Caco-2 (cell line): ENCODE results near the gene DOK1. TPM values are rescaled to one million over a fixed set of nuclear protein-coding genes. Genes with fewer than 3 reads are reported as not detected.

Experiments
- BruUV-seq: library from RNA; stranded (reverse); fragments of 400-500 nt; replicated peaks from 2 replicates; lab custom pipeline; 2021; lab: Mats Ljungman, UMichigan
- CTCF ChIA-PET: fragments of 300-600 bp; sonication (Branson Sonifier 250); formaldehyde crosslinking; loops from one replicate; lab custom pipeline; 2022; ENCODE audit warnings: antibody characterized with exemption; lab: Charles Lee
- POLR2A ChIA-PET: fragments of 300-600 bp; sonication (Branson Sonifier 250); formaldehyde crosslinking; loops from one replicate; lab custom pipeline; 2022; ENCODE audit warnings: antibody characterized with exemption; lab: Charles Lee
- DNase-seq, 2 experiments: peaks; one replicate each; pipeline versions ENCODE4 v3.0.0 to v3.0.0-alpha.2; 2020 to 2022
- H3K27me3 ChIP-seq: replicated peaks from 2 replicates; pipeline ENCODE4 v1.6.0; 2011; ENCODE audit warnings: low read length; ENCODE audit not compliant: control insufficient read depth, insufficient read depth
- H3K36me3 ChIP-seq: 2 replicates; pipeline ENCODE4 v1.5.1; 2011; ENCODE audit warnings: low read length; ENCODE audit not compliant: control insufficient read depth, insufficient read depth
- H3K4me1 ChIP-seq: fragments of 250-450 bp; sonication (Bioruptor Pico); 2 replicates; pipeline ENCODE4 v1.5.1; 2020; ENCODE audit warnings: mild to moderate bottlenecking
- H3K4me3 ChIP-seq: 2 replicates; pipeline ENCODE4 v1.5.1; 2011; ENCODE audit warnings: low read depth, mild to moderate bottlenecking, control low read depth, low read length
- H3K9me3 ChIP-seq: fragments of 250-450 bp; sonication (Bioruptor Pico); 2 replicates; pipeline ENCODE4 v1.5.1; 2020; ENCODE audit warnings: mild to moderate bottlenecking, moderate library complexity
- H3K27ac Mint-ChIP-seq: one replicate; pipeline ENCODE4 v1.8.0; 2022; ENCODE audit warnings: mixed read lengths; ENCODE audit not compliant: unreplicated experiment
- H3K27me3 Mint-ChIP-seq: one replicate; pipeline ENCODE4 v1.8.0; 2022; ENCODE audit warnings: mixed read lengths; ENCODE audit not compliant: insufficient read depth, unreplicated experiment
- H3K36me3 Mint-ChIP-seq: one replicate; pipeline ENCODE4 v1.8.0; 2022; ENCODE audit warnings: mild to moderate bottlenecking, mixed read lengths; ENCODE audit not compliant: insufficient read depth, unreplicated experiment
- H3K4me1 Mint-ChIP-seq: one replicate; pipeline ENCODE4 v1.8.0; 2022; ENCODE audit warnings: low read depth, mixed read lengths; ENCODE audit not compliant: unreplicated experiment
- H3K4me3 Mint-ChIP-seq: one replicate; pipeline ENCODE4 v1.8.0; 2022; ENCODE audit warnings: mild to moderate bottlenecking, moderate library complexity, mixed read lengths; ENCODE audit not compliant: unreplicated experiment
- H3K9me3 Mint-ChIP-seq: one replicate; pipeline ENCODE4 v1.8.0; 2022; ENCODE audit warnings: mixed read lengths; ENCODE audit not compliant: unreplicated experiment
- CTCF ChIP-seq, 2 experiments: fragments of 200-600 bp in 1 of 2; IDR thresholded peaks; 1 replicate in 1 of 2; 2 replicates in 1 of 2; pipeline versions ENCODE4 v1.5.1 to v1.8.0; 2011 to 2022; ENCODE audit warnings: antibody characterized with exemption in 1 of 2, control low read depth in 1 of 2, inconsistent platforms in 1 of 2, low read depth in 1 of 2, low read length in 1 of 2, mild to moderate bottlenecking in 1 of 2, moderate library complexity in 1 of 2; ENCODE audit not compliant: insufficient read depth in 1 of 2, severe bottlenecking in 1 of 2, unreplicated experiment in 1 of 2
- intact Hi-C: fragments of 100-400 bp; cut with micrococcal nuclease; formaldehyde crosslinking; loops from one replicate; pipeline ENCODE4 v1.10.0; 2022; ENCODE audit not compliant: unreplicated experiment
- total RNA-seq: library from RNA; stranded (reverse); gene quantifications from 2 replicates; pipeline ENCODE4 v1.2.3, GENCODE V29; 2022

Gene DOK1
- total RNA-seq, 1 experiment from 2014 or later, result 5.1 TPM

DNA sequence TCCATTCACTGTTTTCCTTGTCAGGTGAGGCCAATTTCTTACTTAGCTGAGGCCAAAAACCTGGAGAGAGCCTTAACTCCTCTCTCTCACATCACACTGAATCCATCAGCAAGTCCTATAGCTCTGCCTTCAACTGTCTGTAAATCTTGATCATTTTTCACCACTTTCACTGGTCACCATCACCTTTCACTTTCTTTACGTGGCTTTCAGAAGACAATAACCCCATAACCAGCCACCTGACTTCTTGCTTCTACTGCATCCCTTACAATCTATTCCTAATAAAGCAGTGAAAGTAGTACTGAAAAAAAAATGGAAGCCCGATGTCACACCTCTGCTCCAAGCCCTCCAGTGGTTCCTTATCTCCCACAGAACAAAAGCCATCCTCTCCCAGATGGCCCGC is 8.5 kb upstream of the DOK1 start:
- Mint-ChIP-seq H3K27ac (no peak overlapping the region), H3K27me3 (no peaks in the 10 kb centered on the region), H3K36me3 (peaks cover 8% of the 10 kb centered on the region), H3K4me1 (peaks cover 6% of the 10 kb centered on the region), H3K9me3 (no peaks in the 10 kb centered on the region), H3K4me3 (no peak overlapping the region)
- intact Hi-C loops, result no loop called here
- no TSS peak for BruUV-seq
- Histone ChIP-seq H3K9me3 (no peaks in the 10 kb centered on the region), H3K4me1 (peaks cover 17% of the 10 kb centered on the region), H3K4me3 (no peak overlapping the region), H3K36me3 (no peaks in the 10 kb centered on the region), H3K27me3 (no peaks in the 10 kb centered on the region)
- POLR2A ChIA-PET, result no interaction called here
- CTCF ChIA-PET, result no interaction called here
- DNase-seq, result no peak
- no peak for TF ChIP-seq CTCF (IDR thresholded peaks at IDR 0.05; ENCODE audit: insufficient read depth in 1 of 2, low read depth in 1 of 2, low read length in 1 of 2, severe bottlenecking in 1 of 2, unreplicated experiment in 1 of 2)

- no peaks in the 10 kb centered on the region for H3K36me3 ChIP-seq
- Mint-ChIP-seq H3K36me3 (peaks cover 8% of the 10 kb centered on the region), H3K9me3 (no peaks in the 10 kb centered on the region), H3K27me3 (no peaks in the 10 kb centered on the region), H3K27ac (peak overlapping the region; percentile 51), H3K4me1 (peaks cover 13% of the 10 kb centered on the region), H3K4me3 (peak overlapping the region; percentile 87)
- peak overlapping the region; percentile 74 for H3K4me3 ChIP-seq
- ChIA-PET POLR2A (interaction anchor here (1.0 kb wide), 1 partner anchor 10 kb away, joined by 3 read pairs; no protein-coding TSS in a partner anchor), CTCF (no interaction called here)
- H3K4me1 ChIP-seq, result peaks cover 20% of the 10 kb centered on the region
- no peaks in the 10 kb centered on the region for H3K9me3 ChIP-seq
- intact Hi-C loops, result loop anchor here (2.0 kb wide), 1 partner anchor 66 kb away; the partner anchor contains the start of genes CCDC142 and TTC31
- no TSS peak for BruUV-seq
- no peaks in the 10 kb centered on the region for H3K27me3 ChIP-seq
- no peak for TF ChIP-seq CTCF (IDR thresholded peaks at IDR 0.05; ENCODE audit: insufficient read depth in 1 of 2, low read depth in 1 of 2, low read length in 1 of 2, severe bottlenecking in 1 of 2, unreplicated experiment in 1 of 2)
- DNase-seq, result no peak
Measured at GRCh38 chr2:74548285-74548899, 6.1 kb upstream of the DOK1 start.

DNA sequence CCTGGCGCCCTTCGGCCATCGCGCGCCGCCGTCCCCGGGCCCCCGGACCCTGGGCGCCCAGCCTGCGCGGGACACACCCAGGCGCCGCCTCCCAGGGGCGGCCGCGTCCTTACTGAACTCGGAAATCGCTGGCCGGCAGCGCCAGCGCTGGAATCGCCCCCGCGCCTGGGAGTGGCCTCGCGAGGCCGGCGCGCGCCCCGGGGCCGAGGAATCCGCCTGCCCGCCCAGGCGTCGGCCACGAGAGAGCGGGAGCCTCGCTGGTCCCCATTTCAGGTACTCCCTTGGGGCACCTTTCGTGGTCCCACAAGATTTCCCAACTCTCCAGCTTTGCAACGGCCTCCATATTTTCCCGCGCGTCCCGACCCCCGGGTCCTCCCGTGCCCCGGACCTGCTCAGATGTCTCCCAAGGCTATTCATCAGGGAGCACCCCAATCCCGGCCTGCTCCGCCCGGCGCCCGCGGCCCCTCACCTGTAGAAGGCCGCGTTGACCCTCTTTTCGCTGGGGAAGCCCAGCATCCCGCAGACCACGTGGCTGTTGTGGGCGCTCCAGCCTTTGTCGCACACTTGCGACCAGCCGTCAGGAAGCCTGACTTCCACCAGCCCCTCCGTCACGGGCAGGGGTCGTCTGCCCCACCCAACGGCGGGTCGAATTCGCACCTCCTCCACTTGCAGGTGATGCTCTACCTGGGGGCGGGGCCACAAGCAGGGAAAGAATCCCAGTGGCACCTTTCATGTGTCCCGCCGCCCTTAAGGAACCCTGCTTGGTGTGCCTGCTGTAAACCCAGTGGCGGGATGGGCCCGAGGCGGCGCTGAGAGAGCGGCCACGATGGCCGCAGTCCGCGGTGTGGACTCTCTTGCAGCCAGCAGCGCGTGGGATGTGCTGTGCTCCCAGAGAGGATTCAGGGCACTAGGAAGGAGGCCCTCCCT is 5.4 kb upstream of the DOK1 start:
- ChIA-PET CTCF (no interaction called here), POLR2A (interaction anchor here (1.0 kb wide), 1 partner anchor 10 kb away, joined by 3 read pairs; no protein-coding TSS in a partner anchor)
- Histone ChIP-seq H3K27me3 (no peaks in the 10 kb centered on the region), H3K4me3 (peak overlapping the region; percentile 74), H3K36me3 (no peaks in the 10 kb centered on the region), H3K4me1 (peaks cover 22% of the 10 kb centered on the region), H3K9me3 (no peaks in the 10 kb centered on the region)
- Mint-ChIP-seq H3K36me3 (peaks cover 8% of the 10 kb centered on the region), H3K27ac (peak overlapping the region; percentile 94), H3K9me3 (no peaks in the 10 kb centered on the region), H3K4me1 (peaks cover 13% of the 10 kb centered on the region), H3K27me3 (no peaks in the 10 kb centered on the region), H3K4me3 (peak overlapping the region; percentile 87)
- TF ChIP-seq CTCF (IDR thresholded peaks at IDR 0.05; ENCODE audit: insufficient read depth in 1 of 2, low read depth in 1 of 2, low read length in 1 of 2, severe bottlenecking in 1 of 2, unreplicated experiment in 1 of 2), result no peak
- intact Hi-C loops, result loop anchor here (1.0 to 2.0 kb wide), 4 partner anchors 20 to 66 kb away; partner anchors contain the start of genes AUP1, CCDC142, HTRA2 and PCGF1
- DNase-seq, result peak; percentile 88 to 90
- BruUV-seq, result TSS peak; percentile 59
